ENCODE results near the gene GOLGA6L2. TPM values are rescaled to one million over a fixed set of nuclear protein-coding genes. Genes with fewer than 3 reads are reported as not detected.
"Not testable (repeated sequence)": the region's sequence is repeated elsewhere in the genome, so short reads cannot be mapped to it uniquely, and the experiment has no call there.

Gene GOLGA6L2
- total and polyA plus RNA-seq, 7 donors = 0.14 TPM; not detected in 6

DNA sequence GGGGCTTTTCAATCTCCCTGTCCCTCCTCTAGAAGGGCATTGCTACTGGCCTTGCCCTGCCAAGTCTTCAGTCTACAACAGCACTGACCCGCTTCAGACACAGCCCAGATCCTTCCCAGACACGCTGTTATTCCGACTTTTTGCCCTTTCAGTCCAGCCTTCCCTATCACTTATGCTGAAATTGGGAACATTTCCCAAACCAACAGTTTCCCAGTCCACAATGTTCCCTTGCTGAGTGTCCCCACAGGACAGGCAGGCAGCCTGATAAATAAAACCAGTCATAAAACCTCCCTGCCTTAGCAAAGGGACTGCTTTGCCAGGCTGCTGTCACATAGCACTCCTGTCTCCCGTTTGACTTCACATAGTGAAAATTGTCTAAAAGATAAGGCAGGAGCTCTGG, 43.5 kb downstream of the GOLGA6L2 start:
- Histone ChIP-seq H3K4me1 (no peaks in the 10 kb centered on the region), H3K36me3 (no peaks in the 10 kb centered on the region), H3K27me3 (no peaks in the 10 kb centered on the region), H3K9me3 (no peaks in the 10 kb centered on the region), H3K27ac (no peak overlapping the region), H3K4me3 (no peak overlapping the region)
- no peak for DNase-seq
- TF ChIP-seq POLR2AphosphoS5 (IDR thresholded peaks at IDR 0.05) = peak in 1 of 4 donors; percentile 40
- TF ChIP-seq, protein P1, sequence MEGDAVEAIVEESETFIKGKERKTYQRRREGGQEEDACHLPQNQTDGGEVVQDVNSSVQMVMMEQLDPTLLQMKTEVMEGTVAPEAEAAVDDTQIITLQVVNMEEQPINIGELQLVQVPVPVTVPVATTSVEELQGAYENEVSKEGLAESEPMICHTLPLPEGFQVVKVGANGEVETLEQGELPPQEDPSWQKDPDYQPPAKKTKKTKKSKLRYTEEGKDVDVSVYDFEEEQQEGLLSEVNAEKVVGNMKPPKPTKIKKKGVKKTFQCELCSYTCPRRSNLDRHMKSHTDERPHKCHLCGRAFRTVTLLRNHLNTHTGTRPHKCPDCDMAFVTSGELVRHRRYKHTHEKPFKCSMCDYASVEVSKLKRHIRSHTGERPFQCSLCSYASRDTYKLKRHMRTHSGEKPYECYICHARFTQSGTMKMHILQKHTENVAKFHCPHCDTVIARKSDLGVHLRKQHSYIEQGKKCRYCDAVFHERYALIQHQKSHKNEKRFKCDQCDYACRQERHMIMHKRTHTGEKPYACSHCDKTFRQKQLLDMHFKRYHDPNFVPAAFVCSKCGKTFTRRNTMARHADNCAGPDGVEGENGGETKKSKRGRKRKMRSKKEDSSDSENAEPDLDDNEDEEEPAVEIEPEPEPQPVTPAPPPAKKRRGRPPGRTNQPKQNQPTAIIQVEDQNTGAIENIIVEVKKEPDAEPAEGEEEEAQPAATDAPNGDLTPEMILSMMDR (IDR thresholded peaks at IDR 0.05) = no peak
- intact Hi-C loops (cut with DNase I) = no loop called here
- 69 to 74% methylated on average over 4 of the region's 4 CpGs for WGBS, 2 donors

DNA sequence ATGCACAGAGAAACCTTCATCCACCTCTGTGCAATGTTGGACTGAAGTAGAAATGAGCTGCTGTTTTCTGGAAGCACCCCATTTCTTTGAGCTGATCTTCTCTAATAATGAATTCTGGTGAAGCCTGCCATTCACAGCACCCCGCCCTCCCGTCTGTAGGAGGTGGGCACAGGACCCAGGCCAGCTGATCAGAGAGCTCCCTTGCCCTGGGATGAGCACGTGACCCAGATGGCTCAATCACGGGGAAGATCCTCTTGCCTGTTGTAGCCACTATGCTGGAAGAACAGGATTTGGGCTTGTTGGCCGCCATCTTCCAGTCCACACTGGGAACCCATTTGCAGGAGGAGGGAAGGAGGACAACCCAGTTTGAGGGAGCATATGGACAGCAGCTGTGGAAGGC, 44.5 kb downstream of the GOLGA6L2 start:
- DNase-seq = no peak
- TF ChIP-seq POLR2AphosphoS5 (IDR thresholded peaks at IDR 0.05) (no peak), EP300 (IDR thresholded peaks at IDR 0.05) (no peak), POLR2A (IDR thresholded peaks at IDR 0.05) (no peak)
- TF ChIP-seq, protein P1 (IDR thresholded peaks at IDR 0.05) = no peak
- intact Hi-C loops (cut with DNase I) = no loop called here
- H3K27ac ChIP-seq = no peak overlapping the region
- 77 to 80% methylated on average over 5 of the region's 5 CpGs for WGBS, 2 donors
- no peaks in the 10 kb centered on the region for H3K9me3 ChIP-seq
- no peak overlapping the region for H3K4me3 ChIP-seq
- no peaks in the 10 kb centered on the region for H3K27me3 ChIP-seq
- H3K36me3 ChIP-seq = no peaks in the 10 kb centered on the region
- H3K4me1 ChIP-seq = no peaks in the 10 kb centered on the region

DNA sequence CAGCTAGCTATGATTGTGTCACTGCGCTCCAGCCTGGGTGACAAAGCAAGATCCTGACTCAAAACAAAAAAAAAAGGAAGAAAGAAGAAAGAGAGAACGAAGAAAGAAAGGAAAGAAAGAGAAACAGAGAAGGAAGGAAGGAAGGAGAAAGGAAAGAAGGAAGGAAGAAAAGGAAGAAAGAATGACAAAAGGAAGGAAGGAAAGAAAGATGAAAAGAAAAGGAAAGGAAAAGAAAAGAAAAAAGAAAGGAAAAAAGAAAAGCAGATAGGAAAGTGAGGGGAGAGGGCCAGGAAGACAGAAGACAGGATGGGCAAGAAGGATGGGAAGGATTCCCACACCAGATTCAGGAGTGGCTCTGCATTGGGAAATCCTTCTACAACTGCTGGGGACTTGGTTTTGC, 44.9 kb downstream of the GOLGA6L2 start:
- Histone ChIP-seq H3K27me3 (no peaks in the 10 kb centered on the region), H3K36me3 (no peaks in the 10 kb centered on the region), H3K27ac (no peak overlapping the region), H3K9me3 (no peaks in the 10 kb centered on the region), H3K4me3 (no peak overlapping the region), H3K4me1 (no peaks in the 10 kb centered on the region)
- TF ChIP-seq EP300 (IDR thresholded peaks at IDR 0.05) (no peak), POLR2AphosphoS5 (IDR thresholded peaks at IDR 0.05) (no peak), POLR2A (IDR thresholded peaks at IDR 0.05) (no peak)
- TF ChIP-seq, protein P1 (IDR thresholded peaks at IDR 0.05) = no peak
- DNase-seq = no peak
- 76 to 82% methylated on average over 2 of the region's 2 CpGs for WGBS, 2 donors
- intact Hi-C loops (cut with DNase I) = no loop called here

DNA sequence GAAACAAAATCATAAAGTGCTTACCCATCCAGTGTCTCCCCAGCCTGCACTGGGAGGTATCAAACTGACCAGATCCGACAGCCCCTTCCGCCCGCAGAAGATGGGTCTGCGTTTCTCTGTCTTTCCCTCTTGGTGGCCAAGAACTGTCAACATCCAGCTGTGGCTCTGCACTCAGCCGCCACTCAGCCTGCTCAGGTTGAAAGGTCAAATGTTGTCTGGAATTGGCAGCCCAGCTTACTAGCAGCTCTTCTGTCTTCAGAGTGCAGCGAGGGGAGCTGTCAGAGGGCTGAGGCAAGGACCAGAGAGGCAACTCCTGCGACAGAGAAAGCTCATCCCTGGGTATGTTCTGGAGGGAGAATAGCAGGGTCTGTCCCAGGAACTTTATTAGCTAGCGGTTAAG, 45.4 kb downstream of the GOLGA6L2 start:
- no peak for TF ChIP-seq POLR2A (IDR thresholded peaks at IDR 0.05)
- TF ChIP-seq EP300 (IDR thresholded peaks at IDR 0.05) = no peak
- TF ChIP-seq, protein P1 (IDR thresholded peaks at IDR 0.05) = no peak
- no peak for TF ChIP-seq POLR2AphosphoS5 (IDR thresholded peaks at IDR 0.05)
- 74 to 80% methylated on average over 8 of the region's 8 CpGs for WGBS, 2 donors
- no peaks in the 10 kb centered on the region for H3K27me3 ChIP-seq
- no peak overlapping the region for H3K27ac ChIP-seq
- H3K4me3 ChIP-seq = no peak overlapping the region
- no peaks in the 10 kb centered on the region for H3K9me3 ChIP-seq
- no peak for DNase-seq
- H3K4me1 ChIP-seq = no peaks in the 10 kb centered on the region
- intact Hi-C loops (cut with DNase I) = no loop called here
- H3K36me3 ChIP-seq = no peaks in the 10 kb centered on the region

DNA sequence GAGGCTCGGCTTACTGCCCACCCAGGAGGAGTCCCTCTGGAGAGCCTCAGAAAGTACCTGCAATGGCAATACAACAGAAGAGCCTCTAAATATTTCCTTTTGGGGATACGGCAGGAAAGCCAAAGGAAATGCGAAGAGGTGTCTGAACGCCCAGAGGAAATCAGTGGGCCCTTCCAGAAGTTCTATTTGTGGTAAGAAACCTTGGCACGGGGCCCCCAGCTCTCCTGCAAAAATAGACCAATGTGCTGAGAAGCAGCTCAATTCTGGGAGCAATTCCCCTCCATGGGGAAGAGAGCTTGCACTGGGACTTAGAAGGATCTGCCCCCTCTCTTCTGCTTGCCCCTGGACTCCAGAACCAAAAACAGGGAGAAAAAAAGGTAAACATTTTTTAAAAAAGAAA, 47.8 kb downstream of the GOLGA6L2 start:
- DNase-seq; H3K4me1 ChIP-seq; H3K36me3 ChIP-seq; H3K4me3 ChIP-seq; intact Hi-C loops (cut with DNase I); H3K9me3 ChIP-seq; H3K27me3 ChIP-seq; H3K27ac ChIP-seq: not testable (repeated sequence)
- WGBS, 2 donors = 75 to 89% methylated on average over 5 of the region's 5 CpGs

DNA sequence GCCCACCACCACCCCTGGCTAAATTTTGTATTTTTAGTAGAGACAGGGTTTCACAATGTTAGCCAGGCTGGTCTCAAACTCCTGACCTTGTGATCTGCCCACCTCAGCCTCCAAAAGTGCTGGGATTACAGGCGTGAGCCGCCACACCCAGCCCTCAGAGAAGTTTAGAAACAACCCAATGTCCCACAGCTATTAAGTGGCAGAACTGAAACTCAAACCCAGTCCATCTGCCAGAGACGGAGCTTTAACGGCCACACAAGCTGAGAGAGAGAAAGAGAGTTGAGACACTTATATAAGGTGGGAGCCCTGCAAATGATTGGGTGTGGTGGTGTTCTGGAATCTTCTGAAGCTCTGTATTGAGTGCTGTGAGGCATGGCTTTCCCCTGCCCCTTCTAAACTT, 48.7 kb downstream of the GOLGA6L2 start:
- DNase-seq; H3K4me3 ChIP-seq; intact Hi-C loops (cut with DNase I); H3K4me1 ChIP-seq; H3K9me3 ChIP-seq; H3K36me3 ChIP-seq; H3K27ac ChIP-seq; H3K27me3 ChIP-seq: not testable (repeated sequence)
- WGBS, 2 donors = 93 to 94% methylated on average over 4 of the region's 4 CpGs

All from sigmoid colon (tissue), 7 donors.